Breast epithelium (tissue), 3 donors: ENCODE results near the gene ATPAF2.

Experiments used
- CTCF ChIP-seq, 3 donors: fragments of 450-650 bp; IDR thresholded peaks; one replicate each; pipeline ENCODE4 v1.5.1; 2016 to 2017; ENCODE audit warnings: antibody characterized with exemption in 3 of 3, mild to moderate bottlenecking in 3 of 3, moderate library complexity in 3 of 3
- POLR2A ChIP-seq: fragments of 450-650 bp; IDR thresholded peaks from one replicate; pipeline ENCODE4 v1.6.1; 2016; ENCODE audit warnings: antibody characterized with exemption, mild to moderate bottlenecking, moderate library complexity
- POLR2AphosphoS5 ChIP-seq, 3 donors: sonication (generic); formaldehyde crosslinking; IDR thresholded peaks; one replicate each; pipeline ENCODE4 v1.6.1; 2017; ENCODE audit warnings: antibody characterized with exemption in 3 of 3

- TF ChIP-seq POLR2AphosphoS5 (IDR thresholded peaks at IDR 0.05) (no peak), CTCF (IDR thresholded peaks at IDR 0.05) (no peak), POLR2A (no peak)
Observed at GRCh38 chr17:18071751-18072150, 32.8 kb upstream of the ATPAF2 start.
